ENCODE results near the gene POLR2F.
"Not testable (repeated sequence)": the region's sequence is repeated elsewhere in the genome, so short reads cannot be mapped to it uniquely, and the experiment has no call there.

Gene POLR2F

GRCh38 chr22:37955825-37956397, 2.4 kb downstream of the POLR2F start:
- not testable (repeated sequence) for DNase-seq

- no peak for DNase-seq
Observed at GRCh38 chr22:37957232-37957631, 3.7 kb downstream of the POLR2F start.

- DNase-seq = no peak
Observed at GRCh38 chr22:37959231-37959825, 5.8 kb downstream of the POLR2F start.

- no peak for DNase-seq
Observed at GRCh38 chr22:37961062-37961461, 7.6 kb downstream of the POLR2F start.

GRCh38 chr22:37965940-37966664, 12.6 kb downstream of the POLR2F start:
- DNase-seq = no peak

GRCh38 chr22:37967147-37967546, 13.6 kb downstream of the POLR2F start:
- DNase-seq = no peak

- DNase-seq = peak in 1 of 3 experiments; percentile 5
Observed at GRCh38 chr22:37967637-37968451, 14.3 kb downstream of the POLR2F start.

GRCh38 chr22:37968452-37969251, 15.2 kb downstream of the POLR2F start:
- no peak for DNase-seq

GRCh38 chr22:37970864-37971263, 17.4 kb downstream of the POLR2F start:
- DNase-seq = no peak

- peak in 2 of 3 experiments; percentile 10 to 46 for DNase-seq
Observed at GRCh38 chr22:37971475-37972434, 18.3 kb downstream of the POLR2F start.

GRCh38 chr22:37972527-37972926, 19.0 kb downstream of the POLR2F start:
- peak in 1 of 3 experiments; percentile 26 for DNase-seq

- DNase-seq = no peak
Observed at GRCh38 chr22:37973271-37974170, 20.0 kb downstream of the POLR2F start.

- no peak for DNase-seq
Observed at GRCh38 chr22:37975153-37975552, 21.7 kb downstream of the POLR2F start.

GRCh38 chr22:37976022-37976421, 22.5 kb downstream of the POLR2F start:
- not testable (repeated sequence) for DNase-seq

GRCh38 chr22:37976547-37976946, 23.0 kb downstream of the POLR2F start:
- no peak for DNase-seq

- DNase-seq = no peak
Observed at GRCh38 chr22:37979782-37980181, 26.3 kb downstream of the POLR2F start.

- DNase-seq = no peak
Observed at GRCh38 chr22:37981282-37982011, 27.9 kb downstream of the POLR2F start.

- DNase-seq = no peak
Observed at GRCh38 chr22:37982151-37982785, 28.8 kb downstream of the POLR2F start.
